ENCODE data around the gene BICD1.
"Not testable (repeated sequence)": the region's sequence is repeated elsewhere in the genome, so short reads cannot be mapped to it uniquely, and the experiment has no call there.

Gene BICD1

GRCh38 chr12:32146074-32146873 is 39.6 kb downstream of the BICD1 start:
- no peak for DNase-seq

- no peak for DNase-seq
Observed at GRCh38 chr12:32148372-32148771, 41.7 kb downstream of the BICD1 start.

GRCh38 chr12:32149489-32149888 is 42.8 kb downstream of the BICD1 start:
- DNase-seq = no peak

GRCh38 chr12:32151086-32151485 is 44.4 kb downstream of the BICD1 start:
- DNase-seq = no peak

- no peak for DNase-seq
Observed at GRCh38 chr12:32151552-32151951, 44.9 kb downstream of the BICD1 start.

- no peak for DNase-seq
Observed at GRCh38 chr12:32155041-32155440, 48.4 kb downstream of the BICD1 start.

GRCh38 chr12:32155961-32156529 is 49.4 kb downstream of the BICD1 start:
- peak; percentile 14 for DNase-seq

GRCh38 chr12:32158525-32158924 is 51.9 kb downstream of the BICD1 start:
- DNase-seq = no peak

- no peak for DNase-seq
Observed at GRCh38 chr12:32159381-32159780, 52.7 kb downstream of the BICD1 start.

- no peak for DNase-seq
Observed at GRCh38 chr12:32159925-32160324, 53.3 kb downstream of the BICD1 start.

- no peak for DNase-seq
Observed at GRCh38 chr12:32161058-32161457, 54.4 kb downstream of the BICD1 start.

- no peak for DNase-seq
Observed at GRCh38 chr12:32163596-32163995, 56.9 kb downstream of the BICD1 start.

- DNase-seq = no peak
Observed at GRCh38 chr12:32166510-32166909, 59.9 kb downstream of the BICD1 start.

GRCh38 chr12:32170437-32170998 is 63.9 kb downstream of the BICD1 start:
- no peak for DNase-seq

GRCh38 chr12:32171211-32171610 is 64.6 kb downstream of the BICD1 start:
- no peak for DNase-seq

- DNase-seq = no peak
Observed at GRCh38 chr12:32176606-32177005, 70.0 kb downstream of the BICD1 start.

- DNase-seq = no peak
Observed at GRCh38 chr12:32178341-32179010, 71.8 kb downstream of the BICD1 start.

- no peak for DNase-seq
Observed at GRCh38 chr12:32179011-32179395, 72.4 kb downstream of the BICD1 start.

GRCh38 chr12:32181498-32182175 is 75.0 kb downstream of the BICD1 start:
- DNase-seq = no peak

- DNase-seq = no peak
Observed at GRCh38 chr12:32183650-32184049, 77.0 kb downstream of the BICD1 start.

- not testable (repeated sequence) for DNase-seq
Observed at GRCh38 chr12:32187127-32187526, 80.5 kb downstream of the BICD1 start.

GRCh38 chr12:32191445-32191844 is 84.8 kb downstream of the BICD1 start:
- DNase-seq = no peak
